ENCODE measurements around the gene PSMG2. TPM values are rescaled to one million over a fixed set of nuclear protein-coding genes. Genes with fewer than 3 reads are reported as not detected.

PSMG2 gene
- total RNA-seq, 1 experiment from 2014 or later, result 84.3 TPM

DNA sequence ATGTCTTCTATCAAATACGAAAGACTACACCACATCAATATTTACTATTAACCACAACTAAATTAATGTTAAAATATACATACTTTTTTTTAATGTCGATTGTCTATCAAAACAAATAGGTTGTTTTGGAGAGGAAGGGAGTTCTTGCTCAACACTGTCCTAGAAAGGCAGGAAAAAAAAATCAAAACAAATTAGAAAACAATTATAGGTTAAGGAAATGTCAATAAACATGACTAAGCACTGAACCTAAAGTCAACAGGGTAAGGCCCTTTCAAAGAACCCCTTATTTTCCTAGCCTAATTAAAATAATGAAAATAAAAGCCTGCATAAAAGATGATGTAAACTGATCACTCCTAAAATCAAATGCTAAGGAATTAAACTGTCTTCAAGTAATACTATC, 3.1 kb upstream of the PSMG2 start:
- no peaks in the 10 kb centered on the region for H3K9me3 ChIP-seq (ENCODE audit: control insufficient read depth in 1 of 2, insufficient read depth in 1 of 2, low read depth in 1 of 2, low read length in 2 of 2)
- RAD21 ChIA-PET (ENCODE audit: low non-redundant PET in 1 of 2, low total read pairs in 2 of 2, uncharacterized antibody in 2 of 2, unreplicated experiment in 2 of 2), result no interaction called here
- no peaks in the 10 kb centered on the region for H3K27me3 ChIP-seq (ENCODE audit: insufficient read depth, low read length)
- H3K4me3 ChIP-seq (replicated peaks in 1 of 2; ENCODE audit: low read depth in 1 of 2, low read length in 2 of 2), result no peak overlapping the region
- peaks cover 7 to 18% of the 10 kb centered on the region in 2 experiments for H3K36me3 ChIP-seq (ENCODE audit: control insufficient read depth in 1 of 2, insufficient read depth in 2 of 2, low read length in 2 of 2)
- ATAC-seq (no peak), DNase-seq (ENCODE audit: low read depth, low spot score) (no peak)
- no peaks in the 10 kb centered on the region for H4K20me1 ChIP-seq (ENCODE audit: insufficient read depth)
- CTCF ChIA-PET, result no interaction called here
- no TSS peak for BruUV-seq (replicated peaks)
- intact Hi-C loops (cut with micrococcal nuclease), result no loop called here
- no peak overlapping the region for H3K27ac ChIP-seq (ENCODE audit: low read depth, low read length)
- POLR2A ChIA-PET, result interaction anchor here (1.0 kb wide), 1 partner anchor 8 kb away, joined by 3 read pairs; no protein-coding TSS in a partner anchor
- peak overlapping the region; percentile 86; the same call in 1 of the 2 replicates for H3K4me2 ChIP-seq (ENCODE audit: low read length)
- H3K4me1 ChIP-seq (ENCODE audit: control insufficient read depth in 1 of 2, insufficient read depth in 2 of 2, low read length in 2 of 2), result peaks cover 8 to 23% of the 10 kb centered on the region in 2 experiments; a peak in 3 of 4 replicates
- H3K79me2 ChIP-seq (ENCODE audit: insufficient read depth, low read length), result peaks cover 62% of the 10 kb centered on the region
- no peak overlapping the region for H3K9ac ChIP-seq (ENCODE audit: low read length)
- TF ChIP-seq SP1 (IDR thresholded peaks at IDR 0.05; ENCODE audit: low read depth) (no peak), CEBPB (IDR thresholded peaks at IDR 0.05; ENCODE audit: low read depth) (no peak), EGR1 (IDR thresholded peaks at IDR 0.05; ENCODE audit: low read depth) (no peak), POLR2AphosphoS5 (IDR thresholded peaks at IDR 0.05; ENCODE audit: low read depth, low read length) (no peak), RAD21 (IDR thresholded peaks at IDR 0.05; ENCODE audit: low read depth) (no peak)
- TF ChIP-seq, protein P1, sequence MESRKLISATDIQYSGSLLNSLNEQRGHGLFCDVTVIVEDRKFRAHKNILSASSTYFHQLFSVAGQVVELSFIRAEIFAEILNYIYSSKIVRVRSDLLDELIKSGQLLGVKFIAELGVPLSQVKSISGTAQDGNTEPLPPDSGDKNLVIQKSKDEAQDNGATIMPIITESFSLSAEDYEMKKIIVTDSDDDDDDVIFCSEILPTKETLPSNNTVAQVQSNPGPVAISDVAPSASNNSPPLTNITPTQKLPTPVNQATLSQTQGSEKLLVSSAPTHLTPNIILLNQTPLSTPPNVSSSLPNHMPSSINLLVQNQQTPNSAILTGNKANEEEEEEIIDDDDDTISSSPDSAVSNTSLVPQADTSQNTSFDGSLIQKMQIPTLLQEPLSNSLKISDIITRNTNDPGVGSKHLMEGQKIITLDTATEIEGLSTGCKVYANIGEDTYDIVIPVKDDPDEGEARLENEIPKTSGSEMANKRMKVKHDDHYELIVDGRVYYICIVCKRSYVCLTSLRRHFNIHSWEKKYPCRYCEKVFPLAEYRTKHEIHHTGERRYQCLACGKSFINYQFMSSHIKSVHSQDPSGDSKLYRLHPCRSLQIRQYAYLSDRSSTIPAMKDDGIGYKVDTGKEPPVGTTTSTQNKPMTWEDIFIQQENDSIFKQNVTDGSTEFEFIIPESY (IDR thresholded peaks at IDR 0.05; ENCODE audit: extremely low read depth, insufficient replicate concordance, low read length), result no peak
- H2AFZ ChIP-seq (ENCODE audit: low read depth, low read length, poor library complexity, severe bottlenecking), result no peak overlapping the region
- no peaks in the 10 kb centered on the region for H3K9me2 ChIP-seq (ENCODE audit: insufficient read depth)

DNA sequence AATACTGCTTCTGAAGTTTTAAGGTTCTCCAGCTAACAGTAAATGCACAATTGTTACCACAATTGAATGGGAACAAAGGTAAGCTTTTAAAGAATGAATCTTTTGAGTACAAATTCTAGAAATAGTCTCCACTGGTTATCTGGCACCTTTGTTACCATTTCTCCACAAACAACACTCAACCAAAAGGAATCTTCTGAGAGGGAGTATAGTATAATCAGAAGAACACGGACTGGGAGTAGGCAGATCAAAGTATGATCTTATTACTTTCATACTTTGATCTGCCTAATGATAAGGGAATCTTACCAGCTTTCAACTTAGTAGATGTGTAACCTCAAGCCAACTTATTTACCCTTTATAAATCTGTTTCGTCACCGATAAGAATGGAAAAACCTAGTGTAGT, 1.7 kb upstream of the PSMG2 start:
- Histone ChIP-seq H3K27me3 (ENCODE audit: insufficient read depth, low read length) (no peaks in the 10 kb centered on the region), H3K4me3 (replicated peaks in 1 of 2; ENCODE audit: low read depth in 1 of 2, low read length in 2 of 2) (peak overlapping the region; percentile 90 to 98), H3K79me2 (ENCODE audit: insufficient read depth, low read length) (peaks cover 76% of the 10 kb centered on the region), H3K9me2 (ENCODE audit: insufficient read depth) (no peaks in the 10 kb centered on the region), H3K36me3 (ENCODE audit: control insufficient read depth in 1 of 2, insufficient read depth in 2 of 2, low read length in 2 of 2) (peaks cover 12 to 15% of the 10 kb centered on the region in 2 experiments), H4K20me1 (ENCODE audit: insufficient read depth) (no peaks in the 10 kb centered on the region), H3K9me3 (ENCODE audit: control insufficient read depth in 1 of 2, insufficient read depth in 1 of 2, low read depth in 1 of 2, low read length in 2 of 2) (no peaks in the 10 kb centered on the region), H3K9ac (ENCODE audit: low read length) (peak overlapping the region; percentile 95), H2AFZ (ENCODE audit: low read depth, low read length, poor library complexity, severe bottlenecking) (no peak overlapping the region), H3K4me1 (ENCODE audit: control insufficient read depth in 1 of 2, insufficient read depth in 2 of 2, low read length in 2 of 2) (peaks cover 8 to 24% of the 10 kb centered on the region in 2 experiments; a peak in 3 of 4 replicates), H3K4me2 (ENCODE audit: low read length) (peak overlapping the region; percentile 86), H3K27ac (ENCODE audit: low read depth, low read length) (peak overlapping the region; percentile 95; the same call in 1 of the 2 replicates)
- intact Hi-C loops (cut with micrococcal nuclease), result no loop called here
- ChIA-PET CTCF (no interaction called here), RAD21 (ENCODE audit: low non-redundant PET in 1 of 2, low total read pairs in 2 of 2, uncharacterized antibody in 2 of 2, unreplicated experiment in 2 of 2) (no interaction called here), POLR2A (interaction anchor here (2.3 kb wide), 1 partner anchor 182 kb away, joined by 6 read pairs; the partner anchor contains the start of gene PTPN2)
- DNase-seq (ENCODE audit: low read depth, low spot score) (no peak), ATAC-seq (no peak)
- TF ChIP-seq TCF7L2 (IDR thresholded peaks at IDR 0.05; ENCODE audit: borderline replicate concordance, extremely low read depth, insufficient read depth, insufficient read length), result no peak
- TF ChIP-seq SP1 (IDR thresholded peaks at IDR 0.05; ENCODE audit: low read depth), result no peak
- no peak for TF ChIP-seq POLR2AphosphoS5 (IDR thresholded peaks at IDR 0.05; ENCODE audit: low read depth, low read length)
- TF ChIP-seq, protein P2, sequence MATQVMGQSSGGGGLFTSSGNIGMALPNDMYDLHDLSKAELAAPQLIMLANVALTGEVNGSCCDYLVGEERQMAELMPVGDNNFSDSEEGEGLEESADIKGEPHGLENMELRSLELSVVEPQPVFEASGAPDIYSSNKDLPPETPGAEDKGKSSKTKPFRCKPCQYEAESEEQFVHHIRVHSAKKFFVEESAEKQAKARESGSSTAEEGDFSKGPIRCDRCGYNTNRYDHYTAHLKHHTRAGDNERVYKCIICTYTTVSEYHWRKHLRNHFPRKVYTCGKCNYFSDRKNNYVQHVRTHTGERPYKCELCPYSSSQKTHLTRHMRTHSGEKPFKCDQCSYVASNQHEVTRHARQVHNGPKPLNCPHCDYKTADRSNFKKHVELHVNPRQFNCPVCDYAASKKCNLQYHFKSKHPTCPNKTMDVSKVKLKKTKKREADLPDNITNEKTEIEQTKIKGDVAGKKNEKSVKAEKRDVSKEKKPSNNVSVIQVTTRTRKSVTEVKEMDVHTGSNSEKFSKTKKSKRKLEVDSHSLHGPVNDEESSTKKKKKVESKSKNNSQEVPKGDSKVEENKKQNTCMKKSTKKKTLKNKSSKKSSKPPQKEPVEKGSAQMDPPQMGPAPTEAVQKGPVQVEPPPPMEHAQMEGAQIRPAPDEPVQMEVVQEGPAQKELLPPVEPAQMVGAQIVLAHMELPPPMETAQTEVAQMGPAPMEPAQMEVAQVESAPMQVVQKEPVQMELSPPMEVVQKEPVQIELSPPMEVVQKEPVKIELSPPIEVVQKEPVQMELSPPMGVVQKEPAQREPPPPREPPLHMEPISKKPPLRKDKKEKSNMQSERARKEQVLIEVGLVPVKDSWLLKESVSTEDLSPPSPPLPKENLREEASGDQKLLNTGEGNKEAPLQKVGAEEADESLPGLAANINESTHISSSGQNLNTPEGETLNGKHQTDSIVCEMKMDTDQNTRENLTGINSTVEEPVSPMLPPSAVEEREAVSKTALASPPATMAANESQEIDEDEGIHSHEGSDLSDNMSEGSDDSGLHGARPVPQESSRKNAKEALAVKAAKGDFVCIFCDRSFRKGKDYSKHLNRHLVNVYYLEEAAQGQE (IDR thresholded peaks at IDR 0.05; ENCODE audit: low read depth), result no peak
- no peak for TF ChIP-seq CBX3 (IDR thresholded peaks at IDR 0.05; ENCODE audit: low read depth)
- no peak for TF ChIP-seq EZH2 (IDR thresholded peaks at IDR 0.05)
- no peak for TF ChIP-seq ZFX (IDR thresholded peaks at IDR 0.05)
- no peak for TF ChIP-seq CEBPB (IDR thresholded peaks at IDR 0.05; ENCODE audit: low read depth)
- no peak for TF ChIP-seq EZH2phosphoT487 (IDR thresholded peaks at IDR 0.05; ENCODE audit: borderline replicate concordance)
- BruUV-seq (replicated peaks), result no TSS peak
